H4 (cell line): ENCODE data around the gene LRRC45. TPM values are rescaled to one million over a fixed set of nuclear protein-coding genes. Genes with fewer than 3 reads are reported as not detected.
A peak's percentile ranks its signal among the peaks of the same experiment; 100 is the strongest.

Experiments used
- DNase-seq: peaks from one replicate; pipeline ENCODE4 v3.0.0-alpha.2; 2015; ENCODE audit warnings: low spot score
- total RNA-seq: library from RNA; depleted of rRNA; stranded (reverse); fragments of >200 nt; shearing (Covaris generic); gene quantifications from 2 replicates; pipeline ENCODE4 v1.2.3, GENCODE V29; 2014; rRNA removed

Gene LRRC45
- total RNA-seq, result 7.3 and 11.3 TPM in 2 replicates

DNA sequence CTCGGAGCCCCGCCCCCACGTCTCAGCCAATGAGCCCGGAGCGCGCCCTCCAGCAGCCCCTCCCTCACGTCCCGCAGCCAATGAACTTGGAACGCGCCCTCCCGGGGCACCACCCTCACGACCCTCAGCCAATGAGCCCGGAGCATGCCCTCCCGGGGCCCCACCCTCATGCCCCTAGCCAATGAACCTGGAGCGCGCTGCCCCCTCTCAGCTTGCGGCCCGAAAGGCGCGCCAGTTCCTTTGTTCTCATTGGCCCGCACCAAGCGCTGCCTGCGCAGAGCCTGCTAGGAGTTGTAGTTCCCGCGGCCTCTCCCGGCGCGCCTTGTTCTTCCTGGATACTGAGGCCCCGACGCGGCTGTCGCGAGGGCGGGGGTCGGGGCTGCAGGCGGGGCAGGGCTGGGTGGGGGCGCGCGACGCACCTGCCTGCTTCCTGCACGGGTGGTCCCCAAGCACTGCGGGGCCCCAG, at the start of gene LRRC45:
LRRC45 (plus strand) TSS at position 325 of the 466 bp plus-strand sequence. CDS start 339 bp downstream, outside the sequence.
- peak; percentile 99 for DNase-seq

DNA sequence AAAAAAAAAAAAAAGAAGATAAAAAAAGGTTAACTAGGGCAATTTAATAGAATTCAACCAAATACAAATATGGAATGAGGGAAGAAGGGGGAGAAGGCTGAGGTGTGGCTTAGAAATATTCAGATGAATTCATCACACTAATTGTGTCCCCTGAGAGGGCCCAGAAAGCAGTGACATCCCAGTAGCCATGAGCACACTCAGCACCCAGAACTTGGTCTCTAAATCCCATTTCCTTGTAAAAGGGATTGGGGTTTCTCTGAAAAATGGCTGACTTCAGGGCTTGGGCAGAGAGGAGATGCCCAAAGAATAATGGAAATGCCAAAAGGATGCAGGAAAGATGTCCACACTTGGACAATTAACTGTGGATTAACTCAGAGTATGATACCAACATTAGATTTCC, 49.7 kb upstream of the LRRC45 start:
- DNase-seq, result no peak

DNA sequence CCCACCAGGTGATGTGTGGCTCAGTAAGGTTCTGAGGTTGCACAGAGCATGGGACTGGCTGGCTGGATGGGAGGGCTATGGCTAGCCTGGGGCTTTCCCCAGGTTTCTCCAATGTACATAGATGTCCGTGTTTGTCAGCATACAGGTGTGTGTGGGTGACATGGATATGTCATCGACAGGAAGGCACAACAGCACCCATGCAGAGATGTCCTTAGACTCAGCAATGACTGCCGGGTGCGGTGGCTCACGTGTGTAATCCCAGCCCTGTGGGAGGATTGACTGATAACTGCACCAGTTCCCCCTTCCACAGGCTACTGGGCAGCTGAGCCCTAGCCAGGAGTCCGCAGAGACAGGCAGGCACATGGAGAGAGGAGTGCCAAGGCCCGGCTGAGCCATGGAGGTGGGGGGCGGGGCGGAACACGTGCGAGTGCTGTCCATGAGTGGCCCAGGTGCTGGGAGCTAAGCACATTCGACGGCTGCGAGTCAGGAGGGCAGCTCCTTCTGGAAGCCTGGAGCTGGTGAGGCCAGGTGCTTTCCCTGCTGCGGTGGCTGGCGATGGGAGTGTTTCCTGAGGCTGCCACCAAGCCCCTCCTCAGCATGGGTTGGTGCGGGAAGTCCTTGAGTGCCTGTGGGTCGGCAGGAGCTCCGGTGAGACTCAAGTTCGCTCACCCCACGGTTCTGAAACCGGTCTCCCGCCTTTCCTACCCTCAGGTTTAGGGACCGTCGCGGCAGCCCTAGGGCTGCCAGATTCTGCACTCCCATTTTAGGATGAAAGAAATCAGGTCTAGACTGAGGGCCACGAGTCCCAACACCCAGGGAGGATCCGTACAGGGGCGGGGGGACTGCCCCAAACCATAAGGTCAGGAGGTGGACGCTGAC, 46.5 kb upstream of the LRRC45 start:
- DNase-seq, result no peak

- DNase-seq, result peak; percentile 71
Observed at GRCh38 chr17:81977211-81977808, 45.8 kb upstream of the LRRC45 start, which contains the start of gene ASPSCR1. ASPSCR1 (plus strand) TSS chr17:81977629; CDS start chr17:81977647, 18 bp downstream.

GRCh38 chr17:81978524-81979298, 44.4 kb upstream of the LRRC45 start:
- DNase-seq, result no peak

GRCh38 chr17:81980122-81980521, 43.0 kb upstream of the LRRC45 start:
- no peak for DNase-seq

DNA sequence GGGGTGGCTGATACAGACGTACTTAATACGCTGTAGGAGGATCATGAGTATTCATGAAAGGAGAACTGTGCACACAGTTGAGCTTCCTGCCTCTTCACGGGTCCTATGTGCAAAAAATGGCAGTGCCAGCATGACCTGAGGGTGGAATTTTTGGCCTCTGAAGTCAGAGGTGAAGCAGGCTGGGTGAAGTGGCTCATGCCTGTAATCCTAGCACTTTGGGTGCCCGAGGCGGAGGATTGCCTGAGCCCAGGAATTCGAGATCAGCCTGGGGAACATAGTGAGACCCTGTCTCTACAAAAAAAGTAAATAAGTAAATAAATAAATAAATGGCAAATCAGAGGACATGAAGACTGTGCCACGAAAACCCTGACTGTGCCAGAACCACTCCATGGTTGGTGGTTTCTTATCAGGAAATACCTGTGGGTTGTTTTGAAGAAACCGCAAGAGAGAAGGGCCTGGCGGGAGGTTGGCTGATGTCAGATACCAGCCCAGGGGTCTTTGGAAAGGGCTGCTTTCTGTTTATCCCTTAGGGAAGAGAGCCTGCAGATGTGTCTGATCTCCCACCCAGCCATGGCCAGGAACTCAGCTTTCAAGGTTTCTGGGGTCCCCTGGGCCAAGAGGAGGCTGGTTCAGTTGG, 42.3 kb upstream of the LRRC45 start:
- DNase-seq, result peak; percentile 70

- DNase-seq, result peak; percentile 66
Observed at GRCh38 chr17:81981511-81981910, 41.6 kb upstream of the LRRC45 start.

GRCh38 chr17:81983011-81983638, 40.0 kb upstream of the LRRC45 start:
- no peak for DNase-seq

DNA sequence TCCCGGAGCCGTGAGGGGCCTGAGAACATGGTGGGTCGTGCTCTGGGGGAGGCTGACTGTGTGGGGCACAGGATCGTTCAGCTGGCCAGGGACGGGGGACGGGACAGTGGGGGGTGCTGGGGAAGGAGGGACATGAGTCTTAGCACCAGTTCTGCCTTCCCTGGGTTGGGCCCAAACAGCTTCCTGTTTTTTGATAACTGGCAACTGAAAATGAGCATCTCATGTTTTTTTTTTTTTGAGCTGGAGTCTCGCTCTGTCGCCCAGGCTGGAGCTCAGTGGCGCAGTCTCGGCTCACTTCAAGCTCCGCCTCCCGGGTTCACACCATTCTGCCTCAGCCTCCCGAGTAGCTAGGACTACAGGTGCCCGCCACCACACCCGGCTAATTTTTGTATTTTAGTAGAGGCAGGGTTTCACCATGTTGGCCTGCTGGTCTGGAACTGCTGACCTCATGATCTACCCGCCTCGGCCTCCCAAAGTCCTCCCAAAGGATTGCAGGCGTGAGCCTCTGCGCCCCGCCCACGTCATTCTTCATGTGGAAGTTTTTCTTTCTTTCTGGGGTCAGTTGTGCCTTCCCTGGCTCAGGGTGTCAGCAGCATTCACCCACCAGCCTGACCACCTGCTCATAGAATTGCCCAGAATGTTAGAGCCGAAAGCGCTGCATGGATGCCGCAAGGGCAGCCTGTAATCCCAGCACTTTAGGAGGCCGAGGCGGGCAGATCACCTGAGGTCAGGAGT, 39.3 kb upstream of the LRRC45 start:
- DNase-seq, result no peak

- no peak for DNase-seq
Observed at GRCh38 chr17:81984773-81985410, 38.2 kb upstream of the LRRC45 start.

- DNase-seq, result no peak
Observed at GRCh38 chr17:81986606-81987005, 36.5 kb upstream of the LRRC45 start.

GRCh38 chr17:81987161-81987770, 35.8 kb upstream of the LRRC45 start:
- no peak for DNase-seq

GRCh38 chr17:81990836-81991683, 32.0 kb upstream of the LRRC45 start:
- no peak for DNase-seq

- DNase-seq, result peak; percentile 91
Observed at GRCh38 chr17:81991684-81992305, 31.3 kb upstream of the LRRC45 start.

DNA sequence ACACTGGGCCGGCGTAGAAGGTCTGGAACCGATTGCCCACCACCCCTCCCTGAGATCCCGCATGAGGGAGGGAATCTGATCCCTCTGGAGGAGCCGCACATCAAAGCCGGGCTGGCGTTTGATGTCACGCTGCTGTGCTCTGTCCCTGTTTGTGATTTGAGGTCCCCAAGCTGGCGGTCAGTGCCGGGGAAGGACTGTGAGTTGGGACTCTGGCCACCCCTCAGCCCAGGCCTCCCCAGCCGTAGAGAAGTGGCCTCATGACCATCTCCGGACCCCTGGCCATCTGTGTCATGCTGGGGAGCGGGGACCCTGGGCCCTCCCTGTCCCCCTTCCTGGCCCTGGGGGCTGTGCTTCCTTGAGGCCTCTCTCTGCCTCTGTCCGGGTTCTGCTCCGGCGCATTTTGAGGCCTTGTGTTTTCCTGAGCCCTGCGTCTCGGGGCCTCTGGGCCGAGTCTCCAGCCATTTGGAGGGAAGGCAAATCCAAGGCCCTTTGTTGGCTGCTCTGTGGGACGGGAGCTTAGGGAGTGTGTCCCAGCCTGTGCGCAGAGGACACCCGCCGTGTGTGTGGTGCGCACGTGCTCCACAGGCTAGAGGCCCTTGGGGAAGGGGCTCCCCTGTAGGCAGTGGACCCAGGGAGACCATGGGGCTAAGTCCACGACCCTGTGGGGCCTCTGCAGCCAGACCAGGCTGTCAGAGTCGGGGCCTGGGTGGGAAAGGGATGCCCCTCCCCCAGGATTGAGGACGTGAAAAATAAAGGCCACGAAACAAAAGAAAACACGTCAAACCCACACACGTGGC, 30.6 kb upstream of the LRRC45 start:
- DNase-seq, result no peak
